Panc1 (cell line): Measurements from ENCODE around the gene LIX1. TPM values are rescaled to one million over a fixed set of nuclear protein-coding genes. Genes with fewer than 3 reads are reported as not detected.

Source experiments
- ATAC-seq: fragments of 200-7000 bp; cut with Tn5 transposase; 2 replicates; pipeline ENCODE4 v1.9.1; 2020; ENCODE audit warnings: mild to moderate bottlenecking, moderate library complexity
- BruUV-seq: library from RNA; stranded (reverse); fragments of 400-500 nt; replicated peaks from 2 replicates; lab custom pipeline; 2021; lab: Mats Ljungman, UMichigan
- CTCF ChIA-PET: fragments of 300-600 bp; sonication (Branson Sonifier 250); formaldehyde crosslinking; loops from one replicate; lab custom pipeline; 2022; ENCODE audit warnings: antibody characterized with exemption; lab: Charles Lee
- POLR2A ChIA-PET: fragments of 300-600 bp; sonication (Branson Sonifier 250); formaldehyde crosslinking; loops from one replicate; lab custom pipeline; 2022; ENCODE audit warnings: antibody characterized with exemption; lab: Charles Lee
- DNase-seq: peaks from one replicate; pipeline ENCODE4 v3.0.0-alpha.2; 2010; ENCODE audit warnings: low read depth, low spot score
- H3K27ac ChIP-seq: 2 replicates; pipeline ENCODE4 v1.5.1; 2011; ENCODE audit warnings: mild to moderate bottlenecking, low read length, inconsistent platforms
- H3K27me3 ChIP-seq: fragments of 200-500 bp; sonication (Bioruptor generic); 2 replicates; pipeline ENCODE4 v1.6.0; 2014; ENCODE audit warnings: low read length, inconsistent platforms; ENCODE audit not compliant: control insufficient read depth, insufficient read depth
- H3K36me3 ChIP-seq: fragments of 200-500 bp; sonication (Bioruptor generic); 2 replicates; pipeline ENCODE4 v1.5.1; 2014; ENCODE audit warnings: inconsistent platforms, mild to moderate bottlenecking, low read length, moderate library complexity; ENCODE audit not compliant: control insufficient read depth, insufficient read depth
- H3K4me1 ChIP-seq: 2 replicates; pipeline ENCODE4 v1.5.1; 2011; ENCODE audit warnings: inconsistent platforms, mild to moderate bottlenecking, low read length, moderate library complexity; ENCODE audit not compliant: control insufficient read depth, insufficient read depth
- H3K4me3 ChIP-seq, 2 experiments: 2 replicates each; pipeline ENCODE4 v1.5.1; 2011 to 2012; ENCODE audit warnings: low read depth in 2 of 2, low read length in 2 of 2, mild to moderate bottlenecking in 2 of 2, inconsistent platforms in 1 of 2, moderate library complexity in 1 of 2
- H3K9me3 ChIP-seq: fragments of 200-500 bp; sonication (Bioruptor generic); 2 replicates; pipeline ENCODE4 v1.5.1; 2014; ENCODE audit warnings: low read depth, mild to moderate bottlenecking, inconsistent platforms, low read length, moderate library complexity; ENCODE audit not compliant: control insufficient read depth, insufficient read depth
- POLR2AphosphoS5 ChIP-seq: IDR thresholded peaks from 2 replicates; pipeline ENCODE4 v1.6.1; 2012; ENCODE audit warnings: mild to moderate bottlenecking, low read depth, low read length, moderate library complexity
- SIN3A ChIP-seq: IDR thresholded peaks from 2 replicates; pipeline ENCODE4 v1.6.1; 2012; ENCODE audit warnings: low read depth, mild to moderate bottlenecking, low read length, moderate library complexity, borderline replicate concordance; ENCODE audit not compliant: insufficient read depth
- TCF7L2 ChIP-seq: IDR thresholded peaks from 2 replicates; pipeline ENCODE4 v1.6.1; 2011; ENCODE audit warnings: mild to moderate bottlenecking, low read depth, low read length, inconsistent platforms
- in situ Hi-C: cut with HindIII; loops from 2 replicates; pipeline ENCODE4 v1.10.0; 2016; ENCODE audit warnings: low sequenced_read_pairs, low pct_unique_long_range_greater_than_20kb
- intact Hi-C: fragments of 100-400 bp; cut with micrococcal nuclease; formaldehyde crosslinking; loops from one replicate; pipeline ENCODE4 v1.10.0; 2022; ENCODE audit not compliant: unreplicated experiment
- total RNA-seq: library from RNA; stranded (reverse); gene quantifications from one replicate; pipeline ENCODE4 v1.2.1, GENCODE V29; 2021; ENCODE audit not compliant: unreplicated experiment
- TF ChIP-seq, protein P1 (sequence below), 2 experiments: IDR thresholded peaks; 2 replicates each; pipeline ENCODE4 v1.6.1; 2011 to 2012; ENCODE audit warnings: low read depth in 2 of 2, control low read depth in 1 of 2, low read length in 1 of 2, mild to moderate bottlenecking in 1 of 2, moderate library complexity in 1 of 2; ENCODE audit not compliant: insufficient read depth in 1 of 2
- TF ChIP-seq, protein P2 (sequence below): fragments of 450-650 bp; IDR thresholded peaks from 2 replicates; pipeline ENCODE4 v1.5.1; 2017; ENCODE audit warnings: mild to moderate bottlenecking

The LIX1 gene
- total RNA-seq, 1 experiment from 2014 or later = not detected

GRCh38 chr5:97149709-97150108, 7.3 kb upstream of the LIX1 start:
- CTCF ChIA-PET = no interaction called here
- Histone ChIP-seq H3K9me3 (no peaks in the 10 kb centered on the region), H3K4me1 (no peaks in the 10 kb centered on the region), H3K4me3 (no peak overlapping the region), H3K27me3 (no peaks in the 10 kb centered on the region; the same call in 1 of the 2 replicates), H3K27ac (no peak overlapping the region), H3K36me3 (no peaks in the 10 kb centered on the region)
- DNase-seq (no peak), ATAC-seq (no peak)
- no TSS peak for BruUV-seq
- TF ChIP-seq, protein P1, sequence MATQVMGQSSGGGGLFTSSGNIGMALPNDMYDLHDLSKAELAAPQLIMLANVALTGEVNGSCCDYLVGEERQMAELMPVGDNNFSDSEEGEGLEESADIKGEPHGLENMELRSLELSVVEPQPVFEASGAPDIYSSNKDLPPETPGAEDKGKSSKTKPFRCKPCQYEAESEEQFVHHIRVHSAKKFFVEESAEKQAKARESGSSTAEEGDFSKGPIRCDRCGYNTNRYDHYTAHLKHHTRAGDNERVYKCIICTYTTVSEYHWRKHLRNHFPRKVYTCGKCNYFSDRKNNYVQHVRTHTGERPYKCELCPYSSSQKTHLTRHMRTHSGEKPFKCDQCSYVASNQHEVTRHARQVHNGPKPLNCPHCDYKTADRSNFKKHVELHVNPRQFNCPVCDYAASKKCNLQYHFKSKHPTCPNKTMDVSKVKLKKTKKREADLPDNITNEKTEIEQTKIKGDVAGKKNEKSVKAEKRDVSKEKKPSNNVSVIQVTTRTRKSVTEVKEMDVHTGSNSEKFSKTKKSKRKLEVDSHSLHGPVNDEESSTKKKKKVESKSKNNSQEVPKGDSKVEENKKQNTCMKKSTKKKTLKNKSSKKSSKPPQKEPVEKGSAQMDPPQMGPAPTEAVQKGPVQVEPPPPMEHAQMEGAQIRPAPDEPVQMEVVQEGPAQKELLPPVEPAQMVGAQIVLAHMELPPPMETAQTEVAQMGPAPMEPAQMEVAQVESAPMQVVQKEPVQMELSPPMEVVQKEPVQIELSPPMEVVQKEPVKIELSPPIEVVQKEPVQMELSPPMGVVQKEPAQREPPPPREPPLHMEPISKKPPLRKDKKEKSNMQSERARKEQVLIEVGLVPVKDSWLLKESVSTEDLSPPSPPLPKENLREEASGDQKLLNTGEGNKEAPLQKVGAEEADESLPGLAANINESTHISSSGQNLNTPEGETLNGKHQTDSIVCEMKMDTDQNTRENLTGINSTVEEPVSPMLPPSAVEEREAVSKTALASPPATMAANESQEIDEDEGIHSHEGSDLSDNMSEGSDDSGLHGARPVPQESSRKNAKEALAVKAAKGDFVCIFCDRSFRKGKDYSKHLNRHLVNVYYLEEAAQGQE (IDR thresholded peaks at IDR 0.05; ENCODE audit: insufficient read depth in 1 of 2, low read depth in 2 of 2, low read length in 1 of 2) = no peak
- TF ChIP-seq TCF7L2 (no peak), POLR2AphosphoS5 (no peak), SIN3A (no peak)
- TF ChIP-seq, protein P2, sequence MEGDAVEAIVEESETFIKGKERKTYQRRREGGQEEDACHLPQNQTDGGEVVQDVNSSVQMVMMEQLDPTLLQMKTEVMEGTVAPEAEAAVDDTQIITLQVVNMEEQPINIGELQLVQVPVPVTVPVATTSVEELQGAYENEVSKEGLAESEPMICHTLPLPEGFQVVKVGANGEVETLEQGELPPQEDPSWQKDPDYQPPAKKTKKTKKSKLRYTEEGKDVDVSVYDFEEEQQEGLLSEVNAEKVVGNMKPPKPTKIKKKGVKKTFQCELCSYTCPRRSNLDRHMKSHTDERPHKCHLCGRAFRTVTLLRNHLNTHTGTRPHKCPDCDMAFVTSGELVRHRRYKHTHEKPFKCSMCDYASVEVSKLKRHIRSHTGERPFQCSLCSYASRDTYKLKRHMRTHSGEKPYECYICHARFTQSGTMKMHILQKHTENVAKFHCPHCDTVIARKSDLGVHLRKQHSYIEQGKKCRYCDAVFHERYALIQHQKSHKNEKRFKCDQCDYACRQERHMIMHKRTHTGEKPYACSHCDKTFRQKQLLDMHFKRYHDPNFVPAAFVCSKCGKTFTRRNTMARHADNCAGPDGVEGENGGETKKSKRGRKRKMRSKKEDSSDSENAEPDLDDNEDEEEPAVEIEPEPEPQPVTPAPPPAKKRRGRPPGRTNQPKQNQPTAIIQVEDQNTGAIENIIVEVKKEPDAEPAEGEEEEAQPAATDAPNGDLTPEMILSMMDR = no peak
- POLR2A ChIA-PET = no interaction called here
- intact Hi-C loops = loop anchor here (10.0 kb wide), 2 partner anchors 105 to 155 kb away; no protein-coding TSS in a partner anchor
- in situ Hi-C loops = no loop called here

DNA sequence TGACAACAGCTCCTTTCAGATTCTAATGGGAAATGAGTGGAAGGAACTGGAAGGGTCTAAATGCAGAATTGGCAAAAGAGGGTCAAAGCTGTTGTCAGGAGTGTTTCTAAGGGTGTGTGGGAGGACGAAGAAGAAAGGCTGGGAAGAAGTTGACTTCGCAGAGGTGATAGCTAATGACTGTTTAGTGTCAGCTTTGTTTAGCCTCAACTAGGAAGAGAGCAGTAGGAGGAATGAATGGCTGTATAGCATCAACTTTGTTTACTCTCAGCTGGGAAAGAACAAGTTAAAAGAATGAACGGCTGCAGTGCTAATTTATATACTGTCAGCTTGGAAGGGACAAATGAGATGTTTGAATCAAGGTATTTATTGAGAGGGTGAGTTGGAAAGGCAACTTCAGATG, 5.9 kb upstream of the LIX1 start:
- BruUV-seq = no TSS peak

More for the DNA sequence above, 5.9 kb upstream of the LIX1 start:
- no peaks in the 10 kb centered on the region; the same call in 1 of the 2 replicates for H3K27me3 ChIP-seq
- no peak overlapping the region for H3K4me3 ChIP-seq
- TF ChIP-seq, protein P1 (IDR thresholded peaks at IDR 0.05; ENCODE audit: insufficient read depth in 1 of 2, low read depth in 2 of 2, low read length in 1 of 2) = no peak
- no peak for TF ChIP-seq POLR2AphosphoS5
- H3K4me1 ChIP-seq = no peaks in the 10 kb centered on the region
- H3K9me3 ChIP-seq = no peaks in the 10 kb centered on the region
- DNase-seq = no peak
- ChIA-PET CTCF (interaction anchor here (0.6 kb wide), 1 partner anchor 135 kb away, joined by 4 read pairs; no protein-coding TSS in a partner anchor), POLR2A (no interaction called here)
- intact Hi-C loops (loop anchor here (10.0 kb wide), 2 partner anchors 103 to 153 kb away; no protein-coding TSS in a partner anchor), in situ Hi-C loops (no loop called here)
- no peak for ATAC-seq
- no peak overlapping the region for H3K27ac ChIP-seq
- no peaks in the 10 kb centered on the region for H3K36me3 ChIP-seq
